Mammary epithelial cell (primary cell): ENCODE results near the gene ARL5A.

Experiments used
- CTCF ChIP-seq, 2 donors: IDR thresholded peaks in 1 of 2; conservative IDR thresholded peaks in 1 of 2; 2 replicates each; pipeline ENCODE4 v1.5.1; 2011 to 2012; ENCODE audit warnings: inconsistent platforms in 2 of 2, low read length in 2 of 2, mild to moderate bottlenecking in 2 of 2, control low read depth in 1 of 2, low read depth in 1 of 2; ENCODE audit not compliant: insufficient read depth in 1 of 2; ENCODE audit errors: extremely low read depth in 1 of 2
- EZH2 ChIP-seq: IDR thresholded peaks from 2 replicates; pipeline ENCODE4 v1.6.1; 2012; ENCODE audit warnings: low read length, inconsistent platforms, borderline replicate concordance

DNA sequence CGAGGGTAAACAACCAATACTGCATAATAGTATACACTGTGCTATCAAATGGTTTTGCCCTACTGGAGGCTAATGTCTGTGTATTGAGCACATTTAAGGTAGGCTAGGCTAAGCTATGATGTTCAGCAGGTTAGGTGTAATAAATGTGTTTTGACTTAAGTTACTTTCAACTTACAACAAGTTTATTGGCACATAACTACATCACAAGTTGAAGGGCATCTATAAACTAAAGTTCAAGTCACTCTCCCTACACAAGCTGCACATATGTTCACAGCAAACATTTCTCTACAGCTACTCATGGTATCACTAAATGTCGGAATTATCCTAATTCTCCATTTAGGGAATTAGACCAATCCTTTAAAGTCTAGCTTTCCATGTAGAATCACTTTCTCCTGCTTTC, 11.4 kb downstream of the ARL5A start:
- no peak for TF ChIP-seq EZH2
- no peak for TF ChIP-seq CTCF (conservative IDR thresholded peaks at IDR 0.05 in 1 of 2, IDR thresholded peaks at IDR 0.05 in 1 of 2; ENCODE audit: extremely low read depth in 1 of 2, insufficient read depth in 1 of 2, low read depth in 1 of 2, low read length in 2 of 2)
